HG03521 (cell line): Measurements from ENCODE around the gene GRIN2C.

Experiments used
- ATAC-seq: cut with Tn5 transposase; IDR thresholded peaks from one replicate; pipeline ENCODE4 v1.9.1; 2021; ENCODE audit warnings: mild to moderate bottlenecking, moderate library complexity; ENCODE audit not compliant: unreplicated experiment

GRIN2C gene

DNA sequence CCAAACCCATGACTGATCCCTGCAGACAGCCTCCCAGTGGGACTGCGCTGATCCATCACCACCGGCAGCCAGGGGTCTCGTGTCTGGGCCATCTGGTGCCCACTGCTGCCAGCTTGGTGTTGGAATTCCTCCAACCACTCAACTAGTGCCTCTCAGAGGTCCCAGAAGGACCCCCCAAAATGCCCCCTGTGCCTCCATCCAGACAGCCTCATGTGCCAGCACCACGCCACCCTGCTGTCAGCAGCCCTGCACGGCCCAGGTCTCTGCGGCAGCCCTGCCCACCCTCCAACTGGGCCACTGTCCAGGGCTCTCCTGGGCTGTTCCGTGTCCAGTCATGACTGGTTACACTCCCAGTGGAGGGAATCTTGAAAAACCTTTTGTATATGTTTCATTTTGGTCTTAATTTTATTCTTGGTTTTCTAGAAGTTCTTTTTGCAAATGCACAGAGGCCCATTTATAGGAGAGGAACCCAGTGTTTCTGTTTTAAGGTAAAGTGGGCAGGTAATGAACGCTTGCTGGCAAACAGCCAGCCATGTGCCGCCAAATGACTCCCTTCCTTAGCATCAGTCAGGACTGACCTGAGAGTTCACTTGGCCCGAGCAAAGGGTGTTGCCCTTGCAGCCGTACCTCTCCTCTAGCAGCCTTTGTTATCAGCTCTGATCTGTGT is 34.6 kb downstream of the GRIN2C start:
- no peak for ATAC-seq

DNA sequence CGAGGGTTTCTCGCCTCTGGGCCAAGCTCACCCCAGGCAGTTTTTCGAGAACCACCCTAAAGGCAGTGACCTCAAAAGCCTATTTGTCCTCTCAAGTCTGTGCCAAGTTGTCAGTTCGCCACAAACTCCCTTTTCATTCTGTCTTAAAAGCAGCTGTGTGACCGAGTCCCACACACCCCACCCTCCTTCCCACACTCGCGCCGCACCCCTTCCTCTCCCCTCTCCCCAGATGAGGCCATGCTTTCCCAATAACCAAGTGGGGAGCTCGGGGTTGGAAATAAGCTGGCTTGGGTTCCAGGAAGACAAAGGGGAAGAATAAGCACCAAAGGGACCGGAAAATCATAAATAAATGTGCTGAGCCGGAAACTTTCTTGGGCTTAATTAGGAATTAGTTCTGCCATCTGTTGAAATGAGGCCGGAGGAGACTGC is 36.7 kb downstream of the GRIN2C start:
- ATAC-seq: no peak

DNA sequence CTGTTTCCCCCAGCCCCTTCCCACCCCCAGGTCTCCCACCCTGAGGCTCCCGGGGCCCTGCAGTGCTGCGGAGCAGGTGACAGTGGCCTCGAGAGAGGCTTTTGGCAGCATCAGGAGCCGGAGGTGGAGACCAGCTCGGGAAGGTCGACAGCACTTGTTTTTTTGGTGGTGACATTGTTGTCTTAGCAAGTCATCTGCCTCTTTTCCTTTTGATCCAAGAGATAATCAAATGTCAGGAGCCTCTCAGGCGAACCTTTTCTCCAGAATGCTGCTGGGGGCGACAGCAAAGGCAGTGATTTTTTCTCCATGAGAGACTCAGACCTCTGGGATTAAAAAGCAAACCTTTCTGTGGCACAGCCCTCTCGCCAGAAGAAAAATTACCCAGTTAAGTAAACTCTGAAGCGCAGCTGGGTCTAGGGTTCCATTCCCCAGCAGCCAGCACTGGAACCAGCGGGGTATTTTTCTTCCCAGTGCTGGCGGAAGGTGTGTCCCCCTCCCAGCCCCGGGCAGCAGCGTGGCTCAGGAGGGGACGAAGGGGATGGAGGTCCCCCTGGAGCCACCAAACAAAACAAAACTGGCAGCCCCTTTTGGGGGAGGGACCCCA is 37.2 kb downstream of the GRIN2C start:
- no peak for ATAC-seq

DNA sequence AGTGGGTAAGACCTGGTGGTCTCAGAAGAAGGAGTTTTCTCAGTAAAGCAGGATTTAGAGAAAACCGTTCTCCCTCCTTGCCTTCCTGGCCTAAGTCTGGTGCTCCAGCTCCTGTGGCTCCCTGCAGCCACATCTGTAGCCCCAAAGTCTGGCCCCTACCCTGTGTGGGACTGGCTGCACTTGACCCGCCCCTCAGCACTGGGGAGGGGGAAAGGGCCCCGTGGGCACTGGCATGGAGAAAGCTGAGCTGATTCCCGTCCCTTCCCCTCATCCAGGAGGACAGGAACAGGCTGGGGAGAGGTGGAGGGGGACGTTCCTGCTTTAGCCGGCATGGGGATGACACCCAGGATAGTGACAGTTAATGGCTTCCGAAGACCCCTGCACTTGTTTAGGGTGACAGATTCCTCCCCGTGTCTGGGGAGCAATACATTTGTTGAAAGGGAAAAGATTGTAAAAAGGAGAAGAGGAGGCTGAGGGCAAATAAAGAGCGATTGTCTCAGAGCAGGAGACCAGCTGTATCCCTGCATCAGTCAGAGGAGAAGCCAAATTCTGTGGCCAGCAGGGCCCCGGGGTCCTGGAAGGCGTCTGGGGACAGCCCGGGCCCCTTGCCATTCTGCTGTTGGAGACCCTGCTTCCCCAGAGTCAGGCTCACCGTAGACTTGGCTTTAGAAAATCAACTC is 37.9 kb downstream of the GRIN2C start:
- ATAC-seq: no peak

DNA sequence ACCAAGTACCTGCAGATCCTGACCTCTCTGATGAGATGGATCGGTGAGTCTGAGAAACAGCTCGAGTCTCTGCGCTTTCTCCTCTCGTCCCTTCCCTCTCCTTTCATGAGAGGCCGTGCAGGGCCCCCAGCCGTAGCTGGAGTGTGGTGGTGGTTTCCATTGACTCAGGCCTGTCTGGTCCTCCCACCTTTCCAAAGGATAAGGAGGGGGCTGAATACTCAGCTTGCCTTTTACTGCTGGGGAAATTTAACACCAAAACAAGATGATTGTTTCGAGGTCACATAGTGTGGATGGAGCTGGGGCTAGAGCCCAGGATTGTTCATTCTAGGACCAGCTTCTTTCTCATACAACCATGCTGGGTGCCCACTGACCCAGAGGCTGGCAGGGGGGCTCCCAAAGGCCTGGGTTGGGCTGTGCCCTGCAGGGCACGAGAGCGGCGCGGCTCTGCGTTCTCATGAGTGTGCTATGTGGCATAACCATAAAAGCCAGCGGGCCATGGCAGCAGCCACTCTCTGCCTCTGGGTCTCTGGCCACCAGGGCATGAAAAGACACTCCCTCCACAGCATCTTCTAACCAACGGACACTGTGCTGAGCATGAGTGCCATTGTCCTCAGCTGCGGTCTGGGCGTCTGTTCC is 39.8 kb downstream of the GRIN2C start:
- ATAC-seq: no peak

DNA sequence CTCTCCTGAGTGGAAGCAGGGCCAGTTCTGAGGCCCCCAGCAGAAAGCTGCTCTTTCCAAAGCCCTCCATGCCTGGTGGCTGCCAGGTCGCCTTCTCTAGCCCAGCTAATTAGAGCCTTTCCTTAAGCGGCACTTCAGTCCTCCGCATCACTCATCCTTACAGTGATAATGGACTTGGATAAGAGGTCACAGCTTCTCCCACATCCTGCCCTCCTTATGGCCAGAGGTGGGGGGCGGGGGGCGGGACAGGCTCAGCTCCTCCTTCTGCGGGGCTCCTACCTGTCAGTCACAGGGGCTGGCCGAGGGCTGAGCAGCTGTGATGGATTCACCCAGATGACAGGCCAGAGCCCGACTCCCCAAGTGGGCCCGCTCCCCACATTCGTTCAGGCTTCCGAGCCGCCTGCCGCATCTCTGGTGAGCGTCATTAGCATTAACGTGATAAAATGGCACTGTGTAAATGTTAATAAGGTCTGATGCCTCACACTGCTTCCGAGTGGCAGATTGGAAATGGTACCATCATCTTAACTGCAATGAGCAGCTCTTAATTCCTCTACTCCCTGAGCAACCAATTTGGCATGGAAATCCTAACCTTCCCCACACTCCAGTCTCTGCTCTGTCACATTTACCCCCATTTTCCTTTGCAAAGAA is 41.3 kb downstream of the GRIN2C start:
- ATAC-seq: no peak

DNA sequence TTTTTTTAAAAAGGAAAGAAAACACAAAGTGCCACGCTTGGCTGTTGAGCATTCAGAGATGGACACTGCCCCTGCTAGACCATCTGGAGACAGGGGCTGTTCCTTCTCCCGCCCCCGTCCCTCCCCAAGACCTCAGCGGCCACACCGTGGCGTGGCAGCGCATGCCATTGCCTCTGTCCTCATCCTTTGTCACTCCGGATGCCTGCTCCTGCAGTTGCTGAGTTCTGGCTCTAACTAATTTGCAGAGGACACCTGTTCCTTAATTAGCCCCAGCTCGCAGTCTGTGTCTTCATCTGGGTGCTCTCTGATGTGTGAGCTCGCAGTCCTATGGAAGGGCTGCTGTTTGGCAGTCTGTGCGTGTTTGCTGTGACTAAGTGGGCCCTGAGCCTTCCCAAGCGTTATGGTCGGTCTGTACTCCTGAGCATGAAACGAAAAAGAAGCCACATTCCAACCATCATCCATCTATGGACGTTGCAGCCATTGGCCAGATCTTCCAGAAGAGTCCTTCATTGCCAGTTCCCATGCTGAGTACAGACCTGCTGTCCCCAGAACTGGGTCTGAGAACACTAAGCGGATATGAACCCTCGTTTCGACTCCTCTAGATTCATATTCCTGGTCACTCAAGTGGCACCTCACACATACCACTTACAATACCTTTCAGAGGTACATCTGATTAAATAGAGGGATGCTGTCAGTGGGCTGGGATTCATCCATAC is 42.6 kb downstream of the GRIN2C start:
- no peak for ATAC-seq

DNA sequence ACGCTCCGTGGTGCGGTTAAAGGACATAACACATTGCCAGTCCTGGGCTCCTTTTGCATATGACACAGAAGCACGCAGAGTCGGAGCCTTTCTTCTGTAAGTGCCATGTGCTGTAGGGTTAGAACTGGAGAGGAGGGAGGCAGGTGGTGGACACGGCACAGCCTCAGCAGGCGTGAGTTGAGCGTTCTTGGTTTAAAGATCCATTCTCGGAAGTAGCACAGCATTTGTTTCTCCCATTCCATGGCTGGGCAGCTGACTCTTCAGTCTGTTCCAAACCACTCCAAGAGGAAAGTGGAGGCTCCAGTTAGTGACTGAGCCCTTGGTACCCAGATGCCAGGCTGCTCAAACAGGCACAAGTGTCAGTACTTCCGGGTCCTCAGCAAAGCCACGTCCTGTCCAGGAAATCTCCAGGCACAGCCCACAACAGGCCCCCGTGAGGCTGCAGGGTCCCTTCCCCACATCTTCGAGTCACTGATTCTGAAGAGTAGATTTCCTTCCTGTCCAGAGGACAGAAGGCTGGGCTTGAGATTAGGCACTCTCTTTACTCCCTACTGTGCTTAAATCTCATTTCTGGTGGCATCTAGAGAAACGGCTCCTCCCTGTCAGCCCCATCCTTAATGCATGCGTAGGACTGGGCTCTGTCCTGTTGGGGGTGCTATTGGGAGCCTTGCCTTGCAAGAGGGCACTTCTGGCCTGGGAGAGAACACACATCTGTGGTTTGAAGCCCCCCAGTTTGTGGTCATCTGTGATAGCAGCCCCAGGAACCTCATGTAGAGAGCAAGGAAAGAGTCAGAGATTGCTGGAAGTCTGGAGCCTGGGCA is 43.9 kb downstream of the GRIN2C start:
- ATAC-seq: no peak

DNA sequence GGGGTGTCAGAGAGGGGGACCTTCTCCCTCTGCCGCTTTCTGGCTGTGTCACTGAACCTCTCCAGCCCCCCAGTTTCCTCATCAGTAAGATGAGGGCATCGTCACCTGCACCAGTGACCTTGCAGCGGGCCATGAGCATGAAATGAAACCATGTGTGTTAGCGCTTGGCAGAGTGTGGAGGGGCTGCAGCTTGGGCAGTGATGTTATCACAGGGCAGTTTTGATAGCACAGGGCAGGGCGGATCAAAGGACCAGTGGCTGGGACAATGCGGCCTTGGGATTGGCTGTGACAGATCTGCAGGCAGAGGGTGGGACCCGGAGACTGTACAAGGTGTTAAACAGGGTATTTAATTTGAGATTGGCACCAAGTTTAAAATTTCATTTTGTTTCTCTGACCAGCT is 44.6 kb downstream of the GRIN2C start:
- ATAC-seq: no peak

DNA sequence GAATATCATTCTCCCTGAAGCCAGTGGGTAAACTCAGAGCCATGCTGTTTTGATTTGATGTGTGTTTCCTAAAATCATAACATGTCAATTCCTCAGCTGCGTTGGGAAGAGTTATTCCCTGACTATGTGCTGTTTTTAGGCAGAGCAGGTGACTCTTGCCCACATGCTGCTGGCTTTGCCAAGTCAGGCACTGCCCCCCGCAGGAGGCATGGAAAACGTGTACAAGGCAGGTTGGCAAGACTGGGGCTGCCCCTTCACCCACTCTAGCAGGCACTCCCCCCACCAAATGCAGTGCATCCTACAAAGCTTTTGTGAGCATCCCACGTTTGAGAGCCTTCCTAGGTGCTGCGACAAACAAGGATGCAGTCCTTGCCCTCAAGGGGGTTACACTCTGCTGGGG is 45.2 kb downstream of the GRIN2C start:
- no peak for ATAC-seq

DNA sequence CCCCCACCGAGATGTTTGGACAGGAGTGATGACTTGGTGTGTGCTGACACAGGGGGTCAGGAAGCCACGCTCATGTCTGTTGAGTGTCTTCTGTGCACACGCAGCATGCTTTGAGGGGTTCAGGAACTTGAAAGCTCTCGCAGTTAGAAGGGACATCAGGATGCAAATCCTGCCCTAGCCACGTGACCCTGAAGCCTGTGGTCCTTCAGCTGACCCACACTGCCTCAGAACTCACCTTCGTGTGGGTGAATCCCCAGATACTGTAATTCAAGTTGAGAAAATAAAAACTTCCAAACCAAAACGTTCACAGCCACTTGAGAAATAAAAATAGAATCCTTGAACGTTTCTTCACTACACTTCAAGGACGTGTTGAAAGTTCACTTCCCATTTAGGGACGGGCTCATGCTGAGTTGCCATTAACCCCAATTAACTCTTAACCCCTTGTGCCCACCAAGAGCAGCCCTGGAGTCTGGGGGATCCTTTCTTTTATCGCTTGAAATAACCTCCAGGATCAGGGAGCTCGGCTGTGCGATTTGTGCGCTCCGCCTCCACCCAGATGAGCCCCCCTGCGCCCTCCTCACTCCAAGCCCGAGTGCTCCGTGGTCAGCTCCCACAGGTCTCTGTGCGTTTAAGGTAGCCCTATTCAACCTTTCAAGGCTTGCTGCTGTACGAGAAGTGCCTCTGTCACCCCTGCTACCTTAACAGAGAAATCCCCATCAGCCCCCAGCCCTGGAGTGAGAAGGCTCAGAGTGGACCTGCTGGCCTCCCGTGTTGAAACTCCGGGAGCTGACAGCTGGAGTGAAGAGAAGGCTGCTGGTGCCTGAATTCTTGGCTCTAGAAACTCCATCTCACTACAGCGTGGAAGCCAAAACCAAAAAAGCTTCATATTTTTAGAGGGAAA is 47.3 kb downstream of the GRIN2C start:
- ATAC-seq: no peak

DNA sequence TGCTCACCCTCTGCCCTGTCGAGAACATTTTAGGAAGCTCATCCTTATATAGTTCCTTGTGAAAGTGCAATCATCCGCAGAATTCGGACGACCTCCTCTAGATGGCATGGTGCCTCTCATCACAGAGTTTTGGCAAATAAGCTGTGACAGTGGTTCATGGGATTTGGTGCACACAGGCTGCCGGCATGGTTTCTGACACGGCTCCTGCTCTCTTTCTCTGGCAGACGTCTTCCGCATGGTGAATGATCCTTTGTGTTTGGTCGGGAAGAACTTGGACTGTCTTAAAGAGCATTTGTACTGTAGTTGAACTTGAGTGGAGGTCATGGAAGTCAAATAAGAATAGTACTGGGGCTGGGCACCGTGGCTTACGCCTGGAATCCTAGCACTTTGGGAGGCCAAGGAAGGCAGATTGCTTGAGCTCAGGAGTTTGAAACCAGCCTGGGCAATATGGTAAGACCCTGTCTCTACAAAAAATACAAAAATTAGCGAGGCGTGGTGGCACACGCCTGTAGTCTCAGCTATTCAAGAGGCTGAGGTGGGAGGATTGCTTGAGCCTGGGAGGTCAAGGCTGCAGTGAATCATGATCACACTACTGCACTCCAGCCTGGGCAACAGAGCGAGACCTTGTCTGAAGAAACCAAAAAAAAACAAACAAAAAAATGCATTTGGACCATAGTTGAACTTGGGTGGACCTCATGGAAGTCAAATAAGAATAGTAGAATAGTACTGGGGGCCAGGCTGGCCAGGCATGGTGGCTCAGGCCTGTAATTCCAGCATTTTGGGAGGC is 48.8 kb downstream of the GRIN2C start:
- no peak for ATAC-seq

DNA sequence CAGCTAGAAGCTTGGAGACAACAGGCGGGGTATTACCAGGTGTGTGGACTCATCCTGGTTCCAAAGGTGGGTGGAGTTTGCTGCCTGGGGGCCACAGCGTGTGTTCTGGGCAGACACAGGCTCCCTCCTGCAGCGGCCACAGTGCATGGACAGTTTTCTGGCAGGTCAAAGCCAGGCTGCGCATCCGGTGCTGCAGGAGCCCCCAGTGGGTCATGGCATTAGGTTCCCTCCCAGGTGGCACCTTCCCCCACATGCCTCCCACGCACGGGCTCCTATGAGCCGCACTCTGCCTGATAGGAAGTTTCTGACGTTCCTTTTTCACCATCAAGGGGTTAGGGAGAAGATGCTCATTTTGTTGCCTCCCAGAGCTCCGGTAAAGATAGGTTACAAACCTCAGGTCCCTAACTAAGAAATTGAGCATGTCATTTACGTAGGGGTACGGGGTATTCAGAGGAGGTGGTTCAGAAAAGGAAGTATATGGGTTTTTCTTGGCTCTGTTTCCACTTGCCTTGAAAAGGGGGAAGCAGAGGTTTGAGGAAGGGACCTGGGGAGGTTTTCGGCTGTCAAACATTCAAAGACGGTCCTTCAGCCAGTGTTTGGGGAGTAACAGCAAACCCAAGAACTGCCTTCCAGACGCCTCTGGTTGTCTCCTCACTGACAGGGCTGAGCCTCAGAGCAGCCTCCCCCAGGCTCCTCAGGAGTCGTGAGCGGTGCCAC is 50.8 kb downstream of the GRIN2C start:
- no peak for ATAC-seq

DNA sequence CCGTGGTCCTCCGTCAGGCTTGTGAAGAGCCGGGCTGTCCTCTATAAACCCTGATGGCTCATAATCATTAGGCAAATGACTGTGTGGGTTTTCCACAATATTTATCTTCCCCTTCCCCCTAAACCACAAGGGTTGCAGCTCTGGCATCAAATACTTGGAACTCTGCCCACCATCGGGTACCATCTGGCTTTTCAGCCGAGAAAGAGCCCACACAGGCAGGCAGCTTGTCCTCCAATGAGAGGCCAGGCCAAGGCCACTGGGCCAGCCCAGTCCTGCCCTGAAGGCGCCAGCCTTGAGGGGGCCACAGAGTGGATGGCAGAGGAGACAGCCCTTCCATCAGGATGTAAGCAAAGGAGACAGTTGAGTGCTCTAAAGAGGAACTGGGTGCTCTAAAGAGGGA is 51.8 kb downstream of the GRIN2C start:
- no peak for ATAC-seq

DNA sequence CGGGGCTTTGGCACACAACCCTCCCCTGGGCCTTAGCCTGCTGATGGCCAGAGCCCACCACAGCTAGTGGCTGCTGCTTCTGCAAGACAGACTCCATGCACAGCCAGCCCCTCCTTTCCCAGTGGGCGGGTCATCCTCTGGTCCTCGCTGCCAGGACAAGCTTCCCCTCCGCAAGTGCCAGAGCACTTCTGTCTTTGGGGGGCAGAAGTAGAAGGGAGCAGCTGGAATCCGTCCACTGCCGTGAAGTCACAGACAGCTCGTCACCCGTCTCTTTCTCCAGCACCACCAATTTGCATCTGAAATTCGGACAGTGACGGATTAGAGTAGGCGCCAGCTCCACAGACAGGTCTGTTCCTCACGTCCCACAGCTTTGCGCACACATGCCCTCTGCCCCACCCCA is 52.2 kb downstream of the GRIN2C start:
- no peak for ATAC-seq

DNA sequence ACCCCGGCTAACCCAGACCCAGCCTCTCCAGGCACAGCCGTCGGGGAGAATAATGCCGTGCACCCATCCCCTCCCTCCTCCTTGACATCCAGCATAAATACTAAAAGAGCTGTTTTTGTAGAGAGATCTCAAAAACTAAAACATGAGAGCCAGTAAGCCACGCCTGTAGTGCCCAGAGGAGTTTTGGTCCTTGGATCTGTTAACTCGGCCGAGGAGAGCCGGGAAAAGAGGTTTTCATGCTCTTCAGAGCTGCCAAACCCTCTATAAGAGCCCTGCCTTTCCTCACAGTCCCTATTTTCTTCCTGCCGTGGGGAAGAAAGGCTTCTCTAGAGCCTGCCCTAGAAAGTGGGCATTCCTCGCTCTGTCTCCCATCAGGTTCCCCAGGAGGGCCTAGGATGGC is 53.4 kb downstream of the GRIN2C start:
- no peak for ATAC-seq

DNA sequence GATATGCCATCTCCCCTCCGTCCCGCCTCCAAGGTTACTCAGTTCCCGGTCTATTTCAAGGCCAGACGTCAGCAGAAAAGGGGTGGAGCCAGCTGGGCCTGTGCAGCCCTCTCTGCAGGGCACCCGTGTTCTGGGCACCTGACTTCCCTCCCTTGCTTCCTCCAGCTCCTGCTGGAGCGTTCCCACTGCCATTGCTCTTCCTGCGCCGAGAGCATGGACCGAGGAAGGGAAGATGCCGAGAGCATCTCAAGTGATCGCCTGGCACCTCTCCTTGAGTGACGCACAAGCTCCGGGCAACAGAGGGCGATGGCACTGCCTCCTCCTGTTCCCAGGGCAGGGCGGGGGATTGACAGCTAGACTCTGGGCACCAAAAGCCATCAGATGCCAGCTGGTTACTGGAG is 54.1 kb downstream of the GRIN2C start:
- no peak for ATAC-seq

DNA sequence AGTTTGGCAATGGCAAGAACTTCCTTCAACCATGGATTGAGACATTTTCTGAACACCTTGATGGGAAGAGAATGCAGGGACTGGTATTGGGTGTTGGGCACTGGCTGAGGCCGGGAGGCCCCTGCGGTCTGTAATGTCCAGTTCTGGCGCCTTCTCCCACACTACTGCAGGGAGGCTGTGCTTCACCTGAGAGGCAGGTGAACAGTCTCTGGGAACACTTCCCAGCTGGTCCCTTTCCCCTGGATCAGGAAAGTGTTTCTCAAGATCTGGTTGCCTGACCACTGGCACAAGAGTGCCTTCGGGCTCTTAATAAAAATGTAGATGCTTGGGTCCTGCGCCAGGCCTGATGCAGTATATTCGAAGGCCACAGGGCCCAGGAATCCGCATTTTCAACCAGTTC is 55.0 kb downstream of the GRIN2C start:
- ATAC-seq: no peak
